Left cardiac atrium (tissue), 4 donors: ENCODE results near the gene STARD9. TPM values are rescaled to one million over a fixed set of nuclear protein-coding genes. Genes with fewer than 3 reads are reported as not detected.

ENCODE experiments used
- ATAC-seq, 2 donors: fragments of 200-7000 bp; cut with Tn5 transposase; one replicate each; pipeline ENCODE4 v1.9.1; 2020; ENCODE audit warnings: mild to moderate bottlenecking in 2 of 2, moderate library complexity in 2 of 2
- DNase-seq: peaks from one replicate; pipeline ENCODE4 v3.0.0-alpha.2; 2020
- intact Hi-C, 2 donors: fragments of 100-400 bp; cut with DNase I; formaldehyde crosslinking; loops; one replicate each; pipeline versions ENCODE4 v1.14.1 to v1.15.1; 2022 to 2023
- total RNA-seq, 2 donors: library from RNA; stranded (reverse); fragmentation: NEBNext Ultra II Directional; extraction: Animal tissue kit (Norgen Biotek cat#: 25700); gene quantifications; one replicate each; pipeline ENCODE4 v1.2.1, GENCODE V29; 2021
- donor health status: DM: no; HTN: yes; CAD: no.
- donor health status: DM: no; HTN: yes; CAD: no; lungs with severe emphysema.
- donor health status: DM: yes; HTN: yes; CAD: no.
- donor health status: Dilated cardiomyopathy.

Gene STARD9
- total RNA-seq, 2 donors from 2014 or later, result 7.1 to 10.9 TPM

- DNase-seq, result no peak
Observed at GRCh38 chr15:42681119-42681518, 105.7 kb downstream of the STARD9 start.

GRCh38 chr15:42686281-42686680, 110.9 kb downstream of the STARD9 start:
- no peak for DNase-seq
- intact Hi-C loops, result no loop called here
- no peak for ATAC-seq

More at GRCh38 chr15:42681119-42681518, 105.7 kb downstream of the STARD9 start:
- intact Hi-C loops, result no loop called here
- no peak for ATAC-seq

DNA sequence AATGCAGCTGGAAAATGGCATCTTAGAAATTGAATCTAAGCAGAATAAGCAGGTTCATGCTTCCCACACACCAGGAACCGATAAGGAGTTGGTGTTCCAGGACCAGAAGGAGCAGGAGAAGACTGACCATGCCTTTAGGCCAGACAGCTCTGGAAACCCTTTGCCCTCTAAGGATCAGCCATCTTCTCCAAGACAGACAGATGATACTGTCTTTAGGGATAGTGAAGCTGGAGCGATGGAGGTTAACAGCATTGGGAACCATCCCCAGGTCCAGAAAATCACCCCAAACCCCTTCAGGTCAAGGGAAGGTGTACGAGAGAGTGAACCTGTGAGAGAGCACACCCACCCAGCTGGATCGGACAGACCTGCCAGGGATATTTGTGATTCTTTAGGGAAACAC, 112.3 kb downstream of the STARD9 start:
- no peak for ATAC-seq
- no peak for DNase-seq
- intact Hi-C loops, result no loop called here

DNA sequence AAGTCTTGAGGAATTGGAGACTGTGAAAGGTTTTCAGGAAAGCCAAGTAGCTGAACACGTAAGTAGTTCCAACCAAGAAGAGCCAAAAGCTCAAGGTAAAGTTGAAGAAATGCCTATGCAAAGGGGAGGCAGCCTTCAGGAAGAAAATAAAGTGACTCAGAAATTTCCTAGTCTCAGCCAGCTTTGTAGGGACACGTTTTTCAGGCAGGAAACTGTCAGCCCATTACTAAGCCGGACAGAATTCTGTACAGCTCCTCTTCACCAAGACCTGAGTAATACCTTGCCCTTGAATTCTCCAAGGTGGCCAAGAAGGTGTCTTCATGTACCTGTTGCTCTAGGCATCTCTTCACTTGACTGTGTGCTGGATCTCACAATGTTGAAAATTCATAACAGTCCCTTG, 112.9 kb downstream of the STARD9 start:
- intact Hi-C loops, result no loop called here

DNA sequence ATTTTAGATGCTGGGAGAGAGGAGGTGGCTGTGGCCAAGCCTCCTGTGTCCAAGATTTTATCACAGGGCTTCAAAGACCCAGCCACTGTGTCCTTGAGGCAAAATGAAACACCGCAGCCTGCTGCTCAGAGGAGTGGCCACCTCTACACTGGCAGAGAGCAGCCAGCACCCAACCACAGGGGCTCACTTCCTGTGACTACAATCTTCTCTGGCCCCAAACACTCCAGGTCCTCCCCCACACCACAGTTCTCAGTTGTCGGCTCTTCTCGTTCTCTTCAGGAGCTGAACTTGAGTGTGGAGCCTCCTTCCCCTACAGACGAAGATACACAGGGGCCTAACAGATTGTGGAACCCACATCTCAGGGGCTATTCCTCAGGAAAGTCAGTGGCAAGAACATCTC, 115.9 kb downstream of the STARD9 start:
- DNase-seq, result no peak
- intact Hi-C loops, result no loop called here
- no peak for ATAC-seq

More for the DNA sequence above, 112.9 kb downstream of the STARD9 start:
- DNase-seq (no peak), ATAC-seq (no peak)

- DNase-seq (no peak), ATAC-seq (no peak)
- intact Hi-C loops, result no loop called here
Observed at GRCh38 chr15:42691770-42692169, 116.4 kb downstream of the STARD9 start.

DNA sequence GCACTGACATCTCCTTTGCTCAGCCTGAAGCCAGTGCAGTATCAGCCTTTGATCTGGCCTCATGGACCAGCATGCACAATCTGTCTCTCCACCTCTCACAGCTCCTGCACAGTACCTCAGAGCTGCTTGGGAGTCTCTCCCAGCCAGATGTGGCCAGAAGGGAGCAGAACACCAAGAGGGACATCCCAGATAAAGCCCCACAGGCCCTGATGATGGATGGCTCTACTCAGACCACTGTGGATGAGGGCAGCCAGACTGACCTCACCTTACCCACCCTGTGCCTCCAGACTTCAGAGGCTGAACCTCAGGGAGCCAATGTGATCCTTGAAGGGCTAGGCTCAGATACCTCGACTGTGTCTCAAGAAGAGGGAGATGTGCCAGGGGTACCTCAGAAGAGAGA, 117.1 kb downstream of the STARD9 start:
- DNase-seq (no peak), ATAC-seq (no peak)
- intact Hi-C loops, result no loop called here

GRCh38 chr15:42692997-42693396, 117.6 kb downstream of the STARD9 start:
- DNase-seq, result no peak
- intact Hi-C loops, result no loop called here
- ATAC-seq, result no peak

DNA sequence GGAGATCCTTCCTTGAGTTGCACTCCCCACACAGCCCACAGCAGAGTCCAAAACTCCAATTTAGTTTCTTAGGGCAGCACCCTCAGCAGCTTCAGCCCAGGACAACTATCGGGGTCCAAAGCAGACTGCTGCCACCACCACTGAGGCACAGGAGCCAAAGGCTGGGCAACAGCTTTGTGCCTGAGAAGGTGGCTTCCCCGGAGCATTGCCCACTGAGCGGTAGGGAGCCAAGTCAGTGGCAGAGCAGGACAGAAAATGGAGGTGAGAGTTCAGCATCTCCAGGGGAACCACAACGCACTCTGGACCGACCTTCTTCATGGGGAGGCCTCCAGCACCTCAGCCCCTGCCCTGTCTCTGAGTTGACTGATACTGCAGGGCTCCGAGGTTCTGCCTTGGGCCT, 118.1 kb downstream of the STARD9 start:
- ATAC-seq, result no peak
- intact Hi-C loops, result no loop called here
- DNase-seq, result no peak

DNA sequence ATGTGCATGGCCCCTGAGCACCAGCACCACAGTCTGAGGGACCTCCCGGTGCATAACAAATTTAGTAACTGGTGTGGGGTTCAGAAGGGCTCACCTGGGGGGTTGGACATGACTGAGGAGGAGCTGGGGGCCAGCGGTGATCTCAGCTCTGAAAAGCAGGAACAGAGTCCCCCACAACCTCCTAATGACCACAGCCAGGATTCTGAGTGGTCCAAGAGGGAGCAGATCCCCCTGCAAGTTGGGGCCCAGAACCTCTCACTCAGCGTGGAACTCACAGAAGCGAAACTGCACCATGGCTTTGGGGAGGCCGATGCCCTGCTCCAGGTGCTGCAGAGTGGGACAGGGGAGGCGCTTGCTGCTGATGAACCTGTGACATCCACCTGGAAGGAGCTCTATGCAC, 118.5 kb downstream of the STARD9 start:
- ATAC-seq (no peak), DNase-seq (no peak)
- intact Hi-C loops, result no loop called here

DNA sequence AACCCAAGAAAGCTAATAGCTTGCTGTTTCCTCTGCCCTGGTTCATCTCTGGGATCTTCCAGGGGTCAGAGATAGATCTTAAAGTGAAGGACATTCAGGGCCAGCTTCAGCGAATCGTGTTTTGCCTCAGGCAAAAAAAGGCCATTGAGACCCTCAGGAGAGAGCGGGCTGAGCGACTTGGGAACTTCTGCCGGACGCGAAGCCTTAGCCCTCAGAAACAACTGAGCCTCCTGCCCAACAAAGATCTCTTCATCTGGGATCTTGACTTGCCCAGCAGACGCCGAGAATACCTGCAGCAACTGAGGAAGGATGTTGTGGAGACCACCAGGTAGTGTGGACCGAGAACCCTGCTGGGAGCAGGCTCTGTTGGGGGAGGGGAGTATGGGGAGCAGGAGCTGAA, 119.0 kb downstream of the STARD9 start:
- ATAC-seq (no peak), DNase-seq (no peak)
- intact Hi-C loops, result no loop called here

- intact Hi-C loops, result no loop called here
- DNase-seq (no peak), ATAC-seq (no peak)
Observed at GRCh38 chr15:42695527-42696071, 120.2 kb downstream of the STARD9 start.

DNA sequence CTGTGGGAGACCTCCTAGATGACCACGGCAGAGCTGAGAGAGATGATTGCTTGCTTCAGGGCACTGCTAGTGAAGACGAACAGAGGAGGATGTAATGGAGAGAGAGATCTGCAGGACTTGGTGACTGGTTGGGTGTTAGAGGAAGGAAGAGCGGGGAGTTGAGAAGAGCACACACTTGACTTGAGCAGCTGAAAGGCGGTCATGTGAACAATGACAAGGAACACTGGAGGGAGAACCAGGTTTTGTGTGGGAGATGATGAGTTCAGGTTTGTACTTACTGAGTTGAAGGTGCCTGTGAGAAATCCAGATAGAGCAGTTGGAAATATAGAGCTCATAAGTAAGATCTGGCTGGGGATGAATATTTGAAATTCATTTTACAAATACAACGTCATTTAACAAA, 121.2 kb downstream of the STARD9 start:
- DNase-seq, result no peak

DNA sequence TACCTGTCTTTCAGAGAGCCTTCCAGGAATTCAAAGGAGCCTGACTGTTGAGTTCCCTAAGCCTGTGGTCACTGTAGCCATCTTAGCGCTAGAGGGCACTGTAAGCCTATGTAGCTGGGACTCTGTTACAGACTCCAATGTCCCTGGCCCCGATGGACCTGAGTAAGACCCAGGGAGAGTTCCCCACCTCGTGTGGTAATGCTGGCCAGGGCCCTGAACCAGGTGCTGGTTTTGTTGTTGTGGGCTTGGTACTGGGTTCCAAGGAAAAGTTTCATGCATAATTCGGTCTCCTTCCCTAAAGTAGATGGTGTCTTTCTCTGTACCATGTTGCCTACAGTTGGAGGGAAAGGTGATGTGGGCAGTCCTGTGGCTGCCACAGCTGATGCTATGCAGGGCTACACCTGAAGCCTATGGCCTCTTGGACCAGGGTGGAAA, 129.1 kb downstream of the STARD9 start:
- DNase-seq (peak; percentile 64), ATAC-seq (peak; percentile 94 to 95)
- intact Hi-C loops, result loop anchor here (5.0 kb wide), 1 partner anchor 223 kb away; no protein-coding TSS in a partner anchor

More for the DNA sequence above, 121.2 kb downstream of the STARD9 start:
- no peak for ATAC-seq
- intact Hi-C loops, result no loop called here

- DNase-seq, result no peak
- intact Hi-C loops, result no loop called here
- ATAC-seq, result no peak
Observed at GRCh38 chr15:42705336-42705735, 129.9 kb downstream of the STARD9 start.

DNA sequence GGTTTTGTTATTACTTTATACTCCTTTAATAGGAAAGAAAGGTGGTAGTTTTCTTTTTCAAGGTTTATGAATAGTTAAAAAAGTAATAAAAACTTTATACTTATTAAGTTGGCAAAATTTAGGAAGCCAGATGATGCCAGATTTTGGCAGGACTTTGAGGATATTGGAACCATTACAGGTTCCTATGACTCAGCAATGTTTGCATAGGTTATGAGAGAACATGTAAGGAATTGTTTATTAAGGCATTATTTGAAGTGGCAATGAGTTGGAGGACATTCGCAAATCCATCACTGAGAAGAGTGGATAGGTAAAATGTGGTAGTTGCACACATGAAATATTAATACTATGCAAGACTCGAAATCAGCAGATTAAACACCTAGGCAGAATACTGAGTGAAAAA, 131.7 kb downstream of the STARD9 start:
- ATAC-seq (no peak), DNase-seq (no peak)
- intact Hi-C loops, result no loop called here

DNA sequence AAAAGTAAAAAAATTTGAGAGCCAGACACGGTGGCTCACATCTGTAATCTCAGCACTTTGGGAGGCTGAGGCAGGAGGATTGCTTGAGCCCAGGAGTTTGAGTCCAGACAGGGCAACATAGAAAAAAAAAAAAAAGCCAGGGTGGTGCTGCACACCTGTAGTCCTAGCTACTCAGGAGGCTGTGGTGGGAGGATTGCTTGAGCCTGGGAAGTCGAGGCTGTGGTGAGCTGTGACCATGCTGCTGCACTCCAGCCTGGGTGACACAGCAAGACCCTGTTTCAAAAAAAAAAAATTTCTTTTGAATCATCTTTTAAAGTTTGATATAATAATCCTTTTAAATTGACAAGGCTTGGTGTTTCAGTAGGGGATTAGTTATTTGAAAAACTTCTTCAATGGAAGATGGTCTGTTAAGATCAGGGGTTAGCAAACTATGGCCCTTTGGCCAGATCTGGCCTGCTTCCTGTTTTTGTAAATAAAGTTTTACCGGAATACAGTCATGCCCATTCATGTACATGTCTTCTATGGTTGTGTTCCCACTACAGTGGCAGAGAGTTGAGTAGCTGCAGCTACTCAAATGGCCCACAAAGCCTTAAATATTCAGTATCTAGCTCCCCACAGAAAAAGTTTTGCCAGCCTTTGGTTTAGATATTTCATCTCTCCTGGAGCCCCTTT, 132.6 kb downstream of the STARD9 start:
- ATAC-seq (no peak), DNase-seq (no peak)
- intact Hi-C loops, result no loop called here

GRCh38 chr15:42710662-42711061, 135.3 kb downstream of the STARD9 start:
- intact Hi-C loops, result no loop called here
- no peak for DNase-seq
- peak in 1 of 2 donors; percentile 34 for ATAC-seq

- DNase-seq, result no peak
- intact Hi-C loops, result no loop called here
Observed at GRCh38 chr15:42711746-42712145, 136.3 kb downstream of the STARD9 start.

DNA sequence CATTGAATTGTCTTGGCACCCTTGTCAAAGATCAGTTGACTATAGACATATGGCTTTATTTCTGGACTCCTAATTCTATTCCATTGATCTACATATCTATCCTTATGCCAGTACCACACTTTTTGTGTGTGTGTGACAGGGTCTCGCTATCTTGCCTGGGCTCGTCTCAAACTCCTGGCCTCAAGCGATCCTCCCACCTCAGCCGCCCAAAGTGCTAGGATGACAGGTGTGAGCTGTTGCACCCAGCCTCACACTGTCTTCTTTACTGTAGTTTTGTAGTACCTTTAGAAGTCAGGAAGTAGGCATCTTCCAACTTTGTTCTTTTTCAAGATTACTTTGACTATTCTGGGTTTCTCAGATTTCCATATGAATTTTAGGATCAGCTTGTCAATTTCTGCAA, 137.2 kb downstream of the STARD9 start:
- DNase-seq, result no peak
- intact Hi-C loops, result no loop called here

More at GRCh38 chr15:42711746-42712145, 136.3 kb downstream of the STARD9 start:
- ATAC-seq, result no peak

GRCh38 chr15:42716125-42716524, 140.7 kb downstream of the STARD9 start:
- intact Hi-C loops, result no loop called here
- DNase-seq (no peak), ATAC-seq (no peak)

More for the DNA sequence above, 137.2 kb downstream of the STARD9 start:
- no peak for ATAC-seq
